Activated naive CD8-positive, alpha-beta T cell treated with anti-CD3 and anti-CD28 coated beads, Interleukin-2, amount 10 ng/mL, durations not matched to agents 7 days and 5 days (primary cell): ENCODE results near the gene POMT2. TPM values are rescaled to one million over a fixed set of nuclear protein-coding genes. Genes with fewer than 3 reads are reported as not detected.

Experiments
- ATAC-seq: fragments of 150-1000 bp; cut with Tn5 transposase; one replicate; pipeline ENCODE4 v1.10.0; 2021; ENCODE audit warnings: low read depth, moderate library complexity
- POLR2A ChIA-PET: fragments of 350-600 bp; sonication (Branson Sonifier 250); formaldehyde crosslinking; loops from one replicate; lab custom pipeline; 2021; ENCODE audit warnings: antibody characterized with exemption; lab: Charles Lee
- DNase-seq: peaks from one replicate; pipeline ENCODE4 v3.0.0; 2021
- H3K27ac Mint-ChIP-seq: one replicate; pipeline ENCODE4 v1.8.0; 2022; ENCODE audit warnings: mild to moderate bottlenecking, mixed read lengths
- H3K27me3 Mint-ChIP-seq: one replicate; pipeline ENCODE4 v1.8.0; 2022; ENCODE audit warnings: mild to moderate bottlenecking, moderate library complexity, mixed read lengths
- H3K36me3 Mint-ChIP-seq: one replicate; pipeline ENCODE4 v1.8.0; 2021; ENCODE audit warnings: mild to moderate bottlenecking, mixed read lengths
- H3K4me1 Mint-ChIP-seq: one replicate; pipeline ENCODE4 v1.8.0; 2021; ENCODE audit warnings: mixed read lengths
- H3K4me3 Mint-ChIP-seq: one replicate; pipeline ENCODE4 v1.8.0; 2022; ENCODE audit warnings: mild to moderate bottlenecking, moderate library complexity, mixed read lengths
- H3K9me3 Mint-ChIP-seq: one replicate; pipeline ENCODE4 v1.8.0; 2021; ENCODE audit warnings: mixed read lengths
- microRNA-seq: library from miRNA; unstranded; fragments of <30 nt; microRNA quantifications from one replicate; pipeline ENCODE4 v1.2.0, GENCODE V29; 2022
- total RNA-seq, 2 experiments: library from RNA; stranded (reverse); gene quantifications; one replicate each; pipeline ENCODE4 v1.2.3, GENCODE V29; 2021

POMT2 gene
- total RNA-seq, 2 experiments from 2014 or later: 9.3 to 10.6 TPM

- no peaks in the 10 kb centered on the region for H3K27me3 Mint-ChIP-seq
- POLR2A ChIA-PET: no interaction called here
- no peak overlapping the region for H3K27ac Mint-ChIP-seq
- DNase-seq (no peak), ATAC-seq (no peak)
- H3K36me3 Mint-ChIP-seq: no peaks in the 10 kb centered on the region
- no peaks in the 10 kb centered on the region for H3K4me1 Mint-ChIP-seq
- H3K9me3 Mint-ChIP-seq: no peaks in the 10 kb centered on the region
- H3K4me3 Mint-ChIP-seq: no peak overlapping the region
These were observed 94.7 kb downstream of the POMT2 start for GRCh38 chr14:77225892-77226557.

GRCh38 chr14:77225254-77225653, 95.4 kb downstream of the POMT2 start:
- Mint-ChIP-seq H3K27me3 (no peaks in the 10 kb centered on the region), H3K9me3 (no peaks in the 10 kb centered on the region), H3K36me3 (no peaks in the 10 kb centered on the region), H3K27ac (no peak overlapping the region), H3K4me3 (no peak overlapping the region), H3K4me1 (no peaks in the 10 kb centered on the region)
- DNase-seq (no peak), ATAC-seq (no peak)
- POLR2A ChIA-PET: no interaction called here

Small RNA genes lying within 50 kb of the gene (microRNA-seq; reads per million reads assigned to microRNA genes)
- not detected for gene MIR1260A

Other genes starting within 250 kb of the POMT2 start
- gene CIPC, start 222.6 kb downstream of the POMT2 start, total RNA-seq: 10 to 100 TPM; 14.0 to 14.5 TPM
- gene ZDHHC22, start 179.1 kb downstream of the POMT2 start, total RNA-seq: not detected
- 1 to 10 TPM in 1 of 2 experiments, under 1 TPM in 1; 0.48 to 1.4 TPM for gene TMEM63C, start 139.1 kb downstream of the POMT2 start, total RNA-seq
- not detected for gene NGB, start 49.7 kb downstream of the POMT2 start, total RNA-seq
- 10 to 100 TPM; 16.0 TPM for gene GSTZ1, start 153 bp upstream of the POMT2 start, total RNA-seq
- 10 to 100 TPM; 14.9 to 15.2 TPM for gene TMED8, start 56.2 kb upstream of the POMT2 start, total RNA-seq
- not detected for gene SAMD15, start 56.5 kb upstream of the POMT2 start, total RNA-seq
- gene NOXRED1, start 102.6 kb upstream of the POMT2 start, total RNA-seq: under 1 TPM; 0.58 to 0.71 TPM
- 10 to 100 TPM; 19.2 to 19.6 TPM for gene VIPAS39, start 136.7 kb upstream of the POMT2 start, total RNA-seq
- 100 to 1,000 TPM; 154 to 163 TPM for gene AHSA1, start 137.2 kb upstream of the POMT2 start, total RNA-seq
- gene ISM2, start 177.9 kb upstream of the POMT2 start, total RNA-seq: under 1 TPM in 1 of 2 experiments, not detected in 1; 0.64 TPM